GM19023 (cell line): ENCODE results near the gene CCDC88B.

Experiments used
- ATAC-seq: cut with Tn5 transposase; IDR thresholded peaks from one replicate; pipeline ENCODE4 v1.9.1; 2021; ENCODE audit warnings: mild to moderate bottlenecking, moderate library complexity; ENCODE audit not compliant: unreplicated experiment

The CCDC88B gene

DNA sequence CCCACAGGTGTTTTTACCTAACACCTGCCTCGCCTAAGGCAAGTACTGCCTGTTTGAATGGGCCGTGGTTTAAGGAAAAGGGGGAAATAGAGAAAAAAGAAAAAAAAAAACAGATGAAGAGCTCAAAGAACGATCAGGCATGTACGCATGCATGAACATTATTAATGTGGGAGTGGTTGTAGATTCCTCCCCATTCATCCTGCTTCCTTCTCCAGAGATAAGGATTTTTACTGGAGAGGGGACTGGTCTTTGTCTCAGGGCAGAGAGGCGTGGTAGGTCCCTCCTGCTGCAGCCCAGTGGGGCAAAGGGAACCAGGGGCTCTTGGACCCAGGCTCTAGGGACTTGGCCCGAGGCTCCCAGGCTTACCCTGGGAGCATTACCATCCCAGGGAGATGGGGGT, 42.0 kb downstream of the CCDC88B start:
- no peak for ATAC-seq

- ATAC-seq: no peak
These were observed 42.6 kb downstream of the CCDC88B start for GRCh38 chr11:64382586-64382985.

GRCh38 chr11:64383580-64383979, 43.6 kb downstream of the CCDC88B start:
- no peak for ATAC-seq

DNA sequence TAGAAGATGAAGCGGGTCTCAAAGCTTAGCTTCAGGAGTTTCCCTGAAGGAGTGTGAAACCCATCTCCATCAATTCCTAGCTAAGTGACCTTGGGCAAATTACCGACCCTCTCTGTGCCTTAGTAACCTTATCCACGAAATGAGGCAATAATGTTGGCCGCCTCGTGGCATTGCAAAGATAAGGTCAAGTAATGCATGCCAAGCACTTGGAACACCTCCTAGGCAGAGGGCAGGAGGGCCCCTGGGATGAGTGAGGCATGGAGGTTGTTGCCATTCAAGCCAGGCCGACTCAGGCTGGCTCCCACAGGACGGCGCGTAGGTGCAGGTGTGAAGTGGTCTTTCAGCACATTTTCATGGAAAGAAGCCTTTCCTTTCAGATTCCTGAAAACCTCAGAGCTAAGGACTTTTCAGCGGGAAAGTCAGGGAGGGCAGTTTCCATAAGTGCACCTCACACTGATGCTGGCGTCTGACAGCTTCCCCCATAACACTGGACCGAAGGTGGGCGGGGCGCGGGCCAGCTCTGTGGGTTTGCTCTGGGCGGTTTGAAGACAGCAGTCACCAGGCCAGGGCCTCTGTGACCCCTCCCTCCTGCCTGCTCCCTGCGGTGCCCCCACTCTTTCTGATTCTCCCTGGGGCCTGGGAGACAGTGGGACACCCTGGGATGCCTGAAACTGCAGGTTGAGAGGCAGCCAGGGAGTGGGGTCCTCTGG, 44.2 kb downstream of the CCDC88B start:
- no peak for ATAC-seq

GRCh38 chr11:64384981-64385944, 45.3 kb downstream of the CCDC88B start:
- ATAC-seq: no peak

GRCh38 chr11:64385945-64386704, 46.1 kb downstream of the CCDC88B start:
- ATAC-seq: no peak

GRCh38 chr11:64387916-64388315, 47.9 kb downstream of the CCDC88B start:
- ATAC-seq: no peak

DNA sequence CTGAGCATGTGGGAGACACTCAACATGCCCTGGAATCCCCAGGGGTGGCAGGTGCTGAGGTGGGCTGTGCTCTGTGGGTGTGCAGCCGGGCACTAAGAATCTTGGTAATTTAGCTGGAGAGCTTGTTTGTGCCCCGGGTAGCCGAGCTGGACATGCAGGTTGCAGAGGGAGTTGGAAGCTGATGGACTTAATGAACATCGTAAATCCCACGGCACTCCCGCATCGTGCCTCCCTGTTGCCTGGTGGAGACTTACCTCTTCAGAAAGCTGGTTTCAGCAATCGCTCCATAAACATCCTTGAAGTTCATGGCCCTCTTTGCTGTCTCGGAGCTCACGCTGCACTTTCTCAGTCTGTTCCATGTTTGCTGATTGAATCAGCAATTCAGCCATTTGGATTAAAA, 48.9 kb downstream of the CCDC88B start:
- ATAC-seq: no peak

- ATAC-seq: no peak
These were observed 49.8 kb downstream of the CCDC88B start for GRCh38 chr11:64389851-64390250.

- no peak for ATAC-seq
These were observed 50.6 kb downstream of the CCDC88B start for GRCh38 chr11:64390558-64390957.

- ATAC-seq: no peak
These were observed 51.8 kb downstream of the CCDC88B start for GRCh38 chr11:64391839-64392238.

- no peak for ATAC-seq
These were observed 55.6 kb downstream of the CCDC88B start for GRCh38 chr11:64395545-64396078.

DNA sequence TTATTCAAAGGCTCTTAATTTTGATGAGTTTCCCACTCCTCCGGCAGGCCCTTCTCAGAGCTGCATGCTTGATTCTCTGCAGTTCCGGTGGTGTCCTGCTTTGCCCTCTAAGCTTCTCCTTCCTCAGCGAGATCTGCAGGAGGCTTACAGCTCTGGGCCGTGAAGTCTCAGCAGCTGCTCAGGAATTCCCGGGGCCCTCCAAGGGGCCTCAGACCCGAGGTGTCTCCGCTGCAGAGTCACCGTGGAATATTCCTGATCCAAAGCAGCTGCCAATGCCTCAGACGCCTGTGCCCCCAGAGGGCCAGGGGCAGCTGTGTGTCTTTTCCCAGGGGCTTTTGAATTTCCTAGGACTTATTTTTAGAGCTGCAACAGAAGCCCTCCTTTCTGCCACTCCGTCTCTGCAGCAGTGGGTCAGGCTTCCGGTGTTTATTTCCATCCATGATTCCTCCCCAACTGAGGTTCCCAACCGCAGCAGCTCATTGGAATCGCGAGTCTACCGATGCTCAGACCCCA, 56.1 kb downstream of the CCDC88B start:
- ATAC-seq: no peak

- ATAC-seq: no peak
These were observed 60.1 kb downstream of the CCDC88B start for GRCh38 chr11:64400102-64400501.

DNA sequence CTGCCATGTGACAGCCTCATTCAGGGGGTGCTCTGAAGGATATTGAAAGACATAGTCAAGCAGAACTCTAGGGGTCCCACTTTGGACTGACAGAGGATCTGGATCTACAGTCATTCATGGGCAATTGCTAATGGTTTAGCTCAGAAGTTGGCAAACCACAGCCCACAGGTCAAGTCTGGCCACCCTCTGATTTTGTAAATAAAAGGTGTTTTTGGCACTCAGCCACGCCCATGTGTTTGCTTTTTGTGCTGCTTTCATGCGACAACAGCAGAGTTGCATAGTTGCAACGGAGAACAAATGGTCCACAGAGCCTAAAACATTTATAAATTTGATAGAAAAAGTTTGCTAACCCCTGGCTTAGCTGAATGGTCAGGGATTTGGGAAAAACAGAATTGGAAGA, 60.7 kb downstream of the CCDC88B start:
- no peak for ATAC-seq

- no peak for ATAC-seq
These were observed 61.8 kb downstream of the CCDC88B start for GRCh38 chr11:64401775-64402174.

GRCh38 chr11:64403106-64403505, 63.1 kb downstream of the CCDC88B start:
- no peak for ATAC-seq

GRCh38 chr11:64406221-64406946, 66.4 kb downstream of the CCDC88B start:
- ATAC-seq: no peak
